Karpas-422 (cell line): Measurements from ENCODE around the gene FAM163B. TPM values are rescaled to one million over a fixed set of nuclear protein-coding genes. Genes with fewer than 3 reads are reported as not detected.

ENCODE experiments used
- DNase-seq: peaks from one replicate; pipeline ENCODE4 v3.0.0-alpha.2; 2015
- H2AFZ ChIP-seq: fragments of 200-600 bp; sonication (generic); 2 replicates; pipeline ENCODE4 v1.6.1; 2014; ENCODE audit warnings: antibody characterized with exemption, low read length, mixed read lengths
- H3K27ac ChIP-seq: fragments of 200-600 bp; sonication (generic); 2 replicates; pipeline ENCODE4 v1.5.1; 2014; ENCODE audit warnings: mild to moderate bottlenecking, low read length, moderate library complexity
- H3K27me3 ChIP-seq: fragments of 200-600 bp; sonication (generic); 2 replicates; pipeline ENCODE4 v1.6.1; 2014; ENCODE audit warnings: low read length, mixed read lengths
- H3K36me3 ChIP-seq: fragments of 200-600 bp; sonication (generic); 2 replicates; pipeline ENCODE4 v1.6.1; 2014; ENCODE audit warnings: low read length, mixed read lengths; ENCODE audit not compliant: insufficient read depth
- H3K4me1 ChIP-seq: fragments of 200-600 bp; sonication (generic); 2 replicates; pipeline ENCODE4 v1.6.1; 2014; ENCODE audit warnings: mild to moderate bottlenecking, low read length, mixed read lengths
- H3K4me2 ChIP-seq: fragments of 200-600 bp; sonication (generic); 2 replicates; pipeline ENCODE4 v1.6.1; 2014; ENCODE audit warnings: low read length, low read depth, mild to moderate bottlenecking; ENCODE audit not compliant: poor library complexity, severe bottlenecking
- H3K4me3 ChIP-seq: fragments of 200-600 bp; sonication (generic); 2 replicates; pipeline ENCODE4 v1.5.1; 2014; ENCODE audit warnings: mild to moderate bottlenecking, antibody characterized with exemption, low read length, mixed read lengths
- H3K79me2 ChIP-seq: fragments of 200-600 bp; sonication (generic); 2 replicates; pipeline ENCODE4 v1.6.1; 2014; ENCODE audit warnings: mild to moderate bottlenecking, low read length, mixed read lengths
- H3K9ac ChIP-seq: fragments of 200-600 bp; sonication (generic); 2 replicates; pipeline ENCODE4 v1.6.0; 2014; ENCODE audit warnings: low read length
- H3K9me2 ChIP-seq: fragments of 200-600 bp; sonication (generic), shearing (Covaris generic); replicated peaks from 2 replicates; pipeline ENCODE4 v1.6.0; 2014; ENCODE audit warnings: mild to moderate bottlenecking, low read length, moderate library complexity; ENCODE audit not compliant: insufficient read depth
- H3K9me3 ChIP-seq: fragments of 300-700, 200-600 bp; sonication (generic); 2 replicates; pipeline ENCODE4 v1.6.1; 2014; ENCODE audit warnings: low read length, mixed read lengths
- H4K20me1 ChIP-seq: fragments of 200-600 bp; sonication (generic); 2 replicates; pipeline ENCODE4 v1.6.1; 2014; ENCODE audit warnings: mild to moderate bottlenecking, antibody characterized with exemption, low read length, low read depth; ENCODE audit not compliant: insufficient read depth
- total RNA-seq: library from RNA; depleted of rRNA; stranded (reverse); fragments of >200 nt; shearing (Covaris generic); gene quantifications from 2 replicates; pipeline ENCODE4 v1.2.3, GENCODE V29; 2014; ENCODE audit warnings: low replicate concordance

Gene FAM163B
- total RNA-seq, 1 experiment from 2014 or later, result not detected

- Histone ChIP-seq H3K36me3 (no peaks in the 10 kb centered on the region), H3K9me3 (no peaks in the 10 kb centered on the region), H3K79me2 (no peaks in the 10 kb centered on the region), H3K27ac (no peak overlapping the region), H4K20me1 (no peaks in the 10 kb centered on the region), H3K9me2 (no peaks in the 10 kb centered on the region), H3K4me3 (no peak overlapping the region), H3K27me3 (no peaks in the 10 kb centered on the region), H3K4me1 (peaks cover 14% of the 10 kb centered on the region), H2AFZ (no peak overlapping the region), H3K4me2 (peak overlapping the region; percentile 52), H3K9ac (no peak overlapping the region)
- DNase-seq, result peak; percentile 61
Measured at GRCh38 chr9:133604856-133605255, 4.3 kb downstream of the FAM163B start.

- H4K20me1 ChIP-seq, result no peaks in the 10 kb centered on the region
- no peaks in the 10 kb centered on the region for H3K27me3 ChIP-seq
- no peak overlapping the region for H3K27ac ChIP-seq
- no peaks in the 10 kb centered on the region for H3K9me2 ChIP-seq
- DNase-seq, result peak; percentile 50
- no peak overlapping the region for H3K4me3 ChIP-seq
- no peaks in the 10 kb centered on the region for H3K9me3 ChIP-seq
- H3K36me3 ChIP-seq, result no peaks in the 10 kb centered on the region
- peaks cover 14% of the 10 kb centered on the region for H3K4me1 ChIP-seq
- H3K9ac ChIP-seq, result no peak overlapping the region
- H2AFZ ChIP-seq, result no peak overlapping the region
- peak overlapping the region; percentile 52 for H3K4me2 ChIP-seq
- no peaks in the 10 kb centered on the region for H3K79me2 ChIP-seq
Measured at GRCh38 chr9:133604214-133604613, 5.0 kb downstream of the FAM163B start.

GRCh38 chr9:133603135-133603927 is 5.9 kb downstream of the FAM163B start:
- H3K9ac ChIP-seq, result no peak overlapping the region
- no peaks in the 10 kb centered on the region for H3K9me3 ChIP-seq
- H3K4me3 ChIP-seq, result no peak overlapping the region
- H3K27ac ChIP-seq, result no peak overlapping the region
- H4K20me1 ChIP-seq, result no peaks in the 10 kb centered on the region
- H3K9me2 ChIP-seq, result no peaks in the 10 kb centered on the region
- DNase-seq, result no peak
- H3K27me3 ChIP-seq, result no peaks in the 10 kb centered on the region
- peaks cover 18% of the 10 kb centered on the region for H3K4me1 ChIP-seq
- no peak overlapping the region for H3K4me2 ChIP-seq
- no peak overlapping the region for H2AFZ ChIP-seq
- H3K79me2 ChIP-seq, result no peaks in the 10 kb centered on the region
- H3K36me3 ChIP-seq, result no peaks in the 10 kb centered on the region

- no peaks in the 10 kb centered on the region for H3K79me2 ChIP-seq
- no peak overlapping the region for H3K27ac ChIP-seq
- no peak for DNase-seq
- no peaks in the 10 kb centered on the region for H4K20me1 ChIP-seq
- no peak overlapping the region for H2AFZ ChIP-seq
- 0 out of 2 replicates have a peak, but pooled peaks cover 4% of the 10 kb centered on the region for H3K27me3 ChIP-seq
- H3K4me3 ChIP-seq, result no peak overlapping the region
- H3K4me1 ChIP-seq, result peaks cover 24% of the 10 kb centered on the region
- H3K9ac ChIP-seq, result no peak overlapping the region
- H3K4me2 ChIP-seq, result no peak overlapping the region
- no peaks in the 10 kb centered on the region for H3K9me2 ChIP-seq
- H3K36me3 ChIP-seq, result no peaks in the 10 kb centered on the region
- H3K9me3 ChIP-seq, result peaks cover 9% of the 10 kb centered on the region
Measured at GRCh38 chr9:133602277-133602676, 6.9 kb downstream of the FAM163B start.

DNA sequence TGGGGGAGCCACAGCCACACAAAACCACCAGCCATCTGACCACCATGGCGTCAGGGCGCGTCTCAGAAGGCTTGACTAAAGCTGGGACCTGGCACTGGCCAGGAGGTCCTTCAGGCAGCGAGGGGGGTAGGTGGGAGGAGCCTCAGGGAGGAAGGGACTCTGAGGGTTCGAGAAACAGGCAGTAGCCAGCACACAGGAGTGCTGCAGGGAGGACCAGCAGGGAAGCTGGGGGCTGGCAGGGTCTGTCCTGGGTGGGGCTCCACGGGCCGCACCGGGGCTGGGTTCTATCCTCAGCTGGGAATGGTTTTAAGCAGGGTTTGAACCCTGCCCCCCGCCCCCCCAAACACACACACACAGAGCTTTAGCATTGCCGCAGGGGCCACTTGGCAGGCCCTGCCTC is 7.4 kb downstream of the FAM163B start:
- Histone ChIP-seq H3K4me3 (no peak overlapping the region), H2AFZ (no peak overlapping the region), H3K4me1 (peaks cover 24% of the 10 kb centered on the region), H3K9ac (no peak overlapping the region), H4K20me1 (no peaks in the 10 kb centered on the region), H3K9me3 (peaks cover 13% of the 10 kb centered on the region), H3K27ac (no peak overlapping the region), H3K9me2 (no peaks in the 10 kb centered on the region), H3K79me2 (no peaks in the 10 kb centered on the region), H3K27me3 (peaks cover 4% of the 10 kb centered on the region; the same call in 1 of the 2 replicates), H3K4me2 (no peak overlapping the region), H3K36me3 (no peaks in the 10 kb centered on the region)
- no peak for DNase-seq

DNA sequence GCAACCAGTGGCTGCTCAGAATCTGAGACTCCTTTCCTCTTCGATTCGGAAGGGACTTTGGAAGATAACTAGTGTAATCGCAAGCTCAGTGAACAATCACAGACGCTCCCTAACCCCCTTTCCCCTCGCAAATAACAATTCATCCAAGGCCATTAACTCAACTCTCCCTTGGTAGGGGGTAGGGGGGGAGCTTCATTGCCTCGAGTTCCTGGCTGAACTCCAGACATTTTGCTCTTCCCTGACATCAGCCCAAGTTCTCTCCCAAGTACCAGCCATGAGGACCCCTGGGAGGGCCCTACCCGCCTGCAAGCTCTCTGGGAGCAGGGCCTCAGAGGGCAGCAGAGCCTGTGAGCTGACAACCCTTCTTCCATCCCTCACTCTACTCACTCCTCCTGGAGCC is 8.4 kb downstream of the FAM163B start:
- no peak overlapping the region for H2AFZ ChIP-seq
- H3K9me2 ChIP-seq, result no peaks in the 10 kb centered on the region
- no peak for DNase-seq
- H3K9me3 ChIP-seq, result peaks cover 13% of the 10 kb centered on the region
- no peaks in the 10 kb centered on the region for H4K20me1 ChIP-seq
- H3K4me2 ChIP-seq, result no peak overlapping the region
- no peak overlapping the region for H3K27ac ChIP-seq
- H3K9ac ChIP-seq, result no peak overlapping the region
- no peak overlapping the region for H3K4me3 ChIP-seq
- H3K27me3 ChIP-seq, result peaks cover 4% of the 10 kb centered on the region; the same call in 1 of the 2 replicates
- no peaks in the 10 kb centered on the region for H3K36me3 ChIP-seq
- H3K4me1 ChIP-seq, result peaks cover 24% of the 10 kb centered on the region
- no peaks in the 10 kb centered on the region for H3K79me2 ChIP-seq

DNA sequence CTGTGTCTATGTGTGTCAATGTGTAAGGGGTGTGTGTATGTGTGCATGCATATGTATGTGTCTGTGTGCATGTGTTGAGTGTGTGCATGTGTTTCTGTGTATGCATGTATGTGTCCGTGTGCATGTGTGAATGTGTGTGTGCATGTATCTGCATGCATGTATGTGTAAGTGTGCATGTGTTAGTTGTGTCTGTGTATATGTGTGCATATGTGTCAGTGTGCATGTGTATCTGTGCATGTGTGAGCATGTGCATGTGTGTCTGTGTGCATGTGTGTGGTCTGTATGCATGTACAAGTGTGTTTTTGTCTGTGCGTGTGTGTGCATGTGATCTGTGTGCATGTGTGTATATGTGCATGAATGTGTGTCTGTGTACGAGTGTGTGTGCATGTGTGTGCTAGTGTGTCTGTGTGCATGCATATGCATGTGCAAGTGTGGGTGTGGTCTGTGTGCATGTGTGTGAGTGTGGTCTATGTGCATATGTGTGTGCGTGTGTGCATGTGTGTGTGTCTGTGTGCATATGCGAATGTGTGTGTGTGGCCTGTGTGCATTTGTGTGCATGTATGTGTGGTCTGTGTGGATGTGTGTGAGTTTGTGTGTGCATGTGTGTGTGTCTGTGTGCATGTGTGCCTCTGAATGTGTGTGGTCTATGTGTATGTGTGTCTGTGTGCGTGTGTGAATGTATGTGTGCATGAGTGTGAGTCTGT is 9.6 kb downstream of the FAM163B start:
- Histone ChIP-seq H3K79me2 (no peaks in the 10 kb centered on the region), H3K9me2 (no peaks in the 10 kb centered on the region), H3K9me3 (peaks cover 13% of the 10 kb centered on the region), H2AFZ (no peak overlapping the region), H3K9ac (no peak overlapping the region), H3K4me2 (no peak overlapping the region), H3K27ac (no peak overlapping the region), H4K20me1 (no peaks in the 10 kb centered on the region), H3K27me3 (peaks cover 4% of the 10 kb centered on the region; the same call in 1 of the 2 replicates), H3K36me3 (no peaks in the 10 kb centered on the region), H3K4me1 (peaks cover 17% of the 10 kb centered on the region), H3K4me3 (no peak overlapping the region)
- DNase-seq, result no peak

GRCh38 chr9:133598978-133599377 is 10.2 kb downstream of the FAM163B start:
- no peaks in the 10 kb centered on the region for H3K9me2 ChIP-seq
- DNase-seq, result no peak

More at GRCh38 chr9:133598978-133599377, 10.2 kb downstream of the FAM163B start:
- Histone ChIP-seq H3K79me2 (no peaks in the 10 kb centered on the region), H3K27ac (no peak overlapping the region), H3K9me3 (peaks cover 13% of the 10 kb centered on the region), H3K9ac (no peak overlapping the region), H3K36me3 (no peaks in the 10 kb centered on the region), H3K27me3 (peaks cover 4% of the 10 kb centered on the region; the same call in 1 of the 2 replicates), H4K20me1 (no peaks in the 10 kb centered on the region), H3K4me2 (no peak overlapping the region), H2AFZ (no peak overlapping the region), H3K4me1 (peaks cover 10% of the 10 kb centered on the region), H3K4me3 (no peak overlapping the region)
